ENCODE results near the gene PTPRN2.

GRCh38 chr7:158507917-158508316, 79.7 kb downstream of the PTPRN2 start:
- TF ChIP-seq CTCF (IDR thresholded peaks at IDR 0.05 in 2 of 3, conservative IDR thresholded peaks at IDR 0.05 in 1 of 3; ENCODE audit: borderline replicate concordance in 1 of 3, insufficient read depth in 1 of 3, low read depth in 2 of 3, low read length in 2 of 3) (no peak), POLR2A (IDR thresholded peaks at IDR 0.05; ENCODE audit: borderline replicate concordance, extremely low read depth, insufficient read depth, insufficient read length) (no peak), RAD21 (IDR thresholded peaks at IDR 0.05; ENCODE audit: low read depth) (no peak), MAX (IDR thresholded peaks at IDR 0.05) (no peak), EZH2 (IDR thresholded peaks at IDR 0.05) (no peak)
